IMR-90 (cell line): ENCODE measurements around the gene VRK2.
"Not testable (repeated sequence)": the region's sequence is repeated elsewhere in the genome, so short reads cannot be mapped to it uniquely, and the experiment has no call there.

Experiments
- BHLHE40 ChIP-seq: fragments of 150-350 bp; IDR thresholded peaks from 2 replicates; pipeline ENCODE4 v1.6.1; 2016; ENCODE audit warnings: mild to moderate bottlenecking, low read depth, low read length
- NFE2L2 ChIP-seq: fragments of 150-350 bp; IDR thresholded peaks from 2 replicates; pipeline ENCODE4 v1.6.1; 2016; ENCODE audit warnings: low read depth, mild to moderate bottlenecking, low read length
- POLR2A ChIP-seq: IDR thresholded peaks from 2 replicates; pipeline ENCODE4 v1.6.1; 2012; ENCODE audit warnings: mild to moderate bottlenecking, low read depth, low read length
- RAD21 ChIP-seq: IDR thresholded peaks from 2 replicates; pipeline ENCODE4 v1.6.1; 2012; ENCODE audit warnings: low read length, improper control_type of control experiment
- USF2 ChIP-seq: fragments of 150-350 bp; IDR thresholded peaks from 2 replicates; pipeline ENCODE4 v1.6.1; 2017; ENCODE audit warnings: mild to moderate bottlenecking, antibody characterized with exemption, low read length, low read depth
- TF ChIP-seq, protein P1 (sequence below): conservative IDR thresholded peaks from 2 replicates; pipeline ENCODE4 v1.5.1; 2012; ENCODE audit warnings: mild to moderate bottlenecking, low read depth, low read length, improper control_type of control experiment

GRCh38 chr2:58092772-58093171, 46.2 kb downstream of the VRK2 start:
- TF ChIP-seq, protein P1, sequence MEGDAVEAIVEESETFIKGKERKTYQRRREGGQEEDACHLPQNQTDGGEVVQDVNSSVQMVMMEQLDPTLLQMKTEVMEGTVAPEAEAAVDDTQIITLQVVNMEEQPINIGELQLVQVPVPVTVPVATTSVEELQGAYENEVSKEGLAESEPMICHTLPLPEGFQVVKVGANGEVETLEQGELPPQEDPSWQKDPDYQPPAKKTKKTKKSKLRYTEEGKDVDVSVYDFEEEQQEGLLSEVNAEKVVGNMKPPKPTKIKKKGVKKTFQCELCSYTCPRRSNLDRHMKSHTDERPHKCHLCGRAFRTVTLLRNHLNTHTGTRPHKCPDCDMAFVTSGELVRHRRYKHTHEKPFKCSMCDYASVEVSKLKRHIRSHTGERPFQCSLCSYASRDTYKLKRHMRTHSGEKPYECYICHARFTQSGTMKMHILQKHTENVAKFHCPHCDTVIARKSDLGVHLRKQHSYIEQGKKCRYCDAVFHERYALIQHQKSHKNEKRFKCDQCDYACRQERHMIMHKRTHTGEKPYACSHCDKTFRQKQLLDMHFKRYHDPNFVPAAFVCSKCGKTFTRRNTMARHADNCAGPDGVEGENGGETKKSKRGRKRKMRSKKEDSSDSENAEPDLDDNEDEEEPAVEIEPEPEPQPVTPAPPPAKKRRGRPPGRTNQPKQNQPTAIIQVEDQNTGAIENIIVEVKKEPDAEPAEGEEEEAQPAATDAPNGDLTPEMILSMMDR = not testable (repeated sequence)
- TF ChIP-seq POLR2A, RAD21, NFE2L2, USF2, BHLHE40: not testable (repeated sequence)
